Fibroblast of lung (primary cell): ENCODE data around the gene CLIC6. TPM values are rescaled to one million over a fixed set of nuclear protein-coding genes. Genes with fewer than 3 reads are reported as not detected.

Experiments
- DNase-seq, 2 donors: peaks; one replicate each; pipeline versions ENCODE4 v3.0.0 to v3.0.0-alpha.2; 2010; ENCODE audit warnings: low read depth in 2 of 2
- H2AFZ ChIP-seq: 2 replicates; pipeline ENCODE4 v1.5.1; 2012; ENCODE audit warnings: low read length, control low read depth, inconsistent platforms
- H3K27ac ChIP-seq: 2 replicates; pipeline ENCODE4 v1.5.1; 2011; ENCODE audit warnings: low read length, control low read depth; ENCODE audit not compliant: insufficient read depth
- H3K27me3 ChIP-seq: 2 replicates; pipeline ENCODE4 v1.5.1; 2011; ENCODE audit warnings: mild to moderate bottlenecking, low read length; ENCODE audit not compliant: control insufficient read depth, insufficient read depth
- H3K36me3 ChIP-seq: 2 replicates; pipeline ENCODE4 v1.5.1; 2011; ENCODE audit warnings: low read length; ENCODE audit not compliant: control insufficient read depth, insufficient read depth
- H3K4me1 ChIP-seq: 2 replicates; pipeline ENCODE4 v1.5.1; 2011; ENCODE audit warnings: low read length; ENCODE audit not compliant: control insufficient read depth, insufficient read depth; ENCODE audit errors: extremely low read depth
- H3K4me2 ChIP-seq: 2 replicates; pipeline ENCODE4 v1.5.1; 2011; ENCODE audit warnings: low read length, control low read depth; ENCODE audit not compliant: insufficient read depth; ENCODE audit errors: extremely low read depth
- H3K4me3 ChIP-seq, 4 experiments: fragments of 200-600 bp in 1 of 4; sonication (generic) in 1 of 4; replicated peaks in 1 of 4; 2 replicates each; pipeline ENCODE4 v1.5.1; 2011 to 2016; ENCODE audit warnings: low read length in 4 of 4, low read depth in 3 of 4, mild to moderate bottlenecking in 3 of 4, control low read depth in 2 of 4, inconsistent platforms in 1 of 4, mixed read lengths in 1 of 4; ENCODE audit not compliant: insufficient read depth in 1 of 4; ENCODE audit errors: control extremely low read depth in 1 of 4
- H3K79me2 ChIP-seq: 2 replicates; pipeline ENCODE4 v1.5.1; 2012; ENCODE audit warnings: mild to moderate bottlenecking, low read length, inconsistent platforms; ENCODE audit not compliant: control insufficient read depth, insufficient read depth
- H3K9ac ChIP-seq: 2 replicates; pipeline ENCODE4 v1.5.1; 2011; ENCODE audit warnings: mild to moderate bottlenecking, low read length, control low read depth; ENCODE audit not compliant: insufficient read depth
- H3K9me3 ChIP-seq: 2 replicates; pipeline ENCODE4 v1.5.1; 2012; ENCODE audit warnings: low read depth, low read length; ENCODE audit not compliant: control insufficient read depth, insufficient read depth
- H4K20me1 ChIP-seq: 2 replicates; pipeline ENCODE4 v1.5.1; 2011; ENCODE audit warnings: low read length; ENCODE audit not compliant: control insufficient read depth, insufficient read depth; ENCODE audit errors: extremely low read depth
- CTCF ChIP-seq, 2 donors: IDR thresholded peaks in 1 of 2; conservative IDR thresholded peaks in 1 of 2; 1 replicate in 1 of 2; 2 replicates in 1 of 2; pipeline ENCODE4 v1.5.1; 2011 to 2012; ENCODE audit warnings: low read length in 2 of 2, control low read depth in 1 of 2, inconsistent platforms in 1 of 2, low read depth in 1 of 2, mild to moderate bottlenecking in 1 of 2
- EZH2 ChIP-seq: IDR thresholded peaks from 2 replicates; pipeline ENCODE4 v1.5.1; 2012; ENCODE audit warnings: low read length, control low read depth, mild to moderate bottlenecking; ENCODE audit errors: missing control alignments
- polyA plus RNA-seq, 2 donors: library from polyadenylated mRNA; depleted of rRNA in 1 of 2; stranded (reverse) in 1 of 2; unstranded in 1 of 2; fragments of >200 nt; gene quantifications; 2 replicates each; pipeline ENCODE4 v1.2.1, GENCODE V29; 2011 to 2012; ENCODE audit warnings: missing spikeins in 1 of 2
- total RNA-seq: library from RNA; depleted of rRNA; stranded (reverse); fragments of >200 nt; gene quantifications from 2 replicates; pipeline ENCODE4 v1.2.1, GENCODE V29; 2014

The CLIC6 gene
- total and polyA plus RNA-seq, 2 donors (not counting 1 experiment from before 2014, with no cell fraction given), result 2.0 to 5.3 TPM

GRCh38 chr21:34726627-34727337 lies 58.0 kb downstream of the CLIC6 start:
- peak in 1 of 2 donors; percentile 63 for DNase-seq
- Histone ChIP-seq H3K9ac (no peak overlapping the region), H3K4me3 (no peak overlapping the region), H3K27ac (no peak overlapping the region), H4K20me1 (no peaks in the 10 kb centered on the region), H3K4me1 (no peaks in the 10 kb centered on the region), H3K9me3 (no peaks in the 10 kb centered on the region), H3K27me3 (peaks cover 4% of the 10 kb centered on the region), H3K4me2 (no peak overlapping the region), H3K36me3 (no peaks in the 10 kb centered on the region), H3K79me2 (no peaks in the 10 kb centered on the region), H2AFZ (no peak overlapping the region)
- TF ChIP-seq CTCF (conservative IDR thresholded peaks at IDR 0.05 in 1 of 2, IDR thresholded peaks at IDR 0.05 in 1 of 2; ENCODE audit: low read depth in 1 of 2, low read length in 2 of 2) (no peak), EZH2 (no peak)

- no peak overlapping the region for H3K4me3 ChIP-seq
Observed at GRCh38 chr21:34728479-34728878, 59.7 kb downstream of the CLIC6 start.

GRCh38 chr21:34730194-34730593 lies 61.4 kb downstream of the CLIC6 start:
- Histone ChIP-seq H3K27me3 (peaks cover 2% of the 10 kb centered on the region), H3K4me1 (no peaks in the 10 kb centered on the region), H3K4me3 (no peak overlapping the region), H2AFZ (no peak overlapping the region), H3K9ac (no peak overlapping the region), H3K36me3 (no peaks in the 10 kb centered on the region), H3K4me2 (no peak overlapping the region), H3K27ac (no peak overlapping the region), H4K20me1 (no peaks in the 10 kb centered on the region), H3K9me3 (no peaks in the 10 kb centered on the region), H3K79me2 (no peaks in the 10 kb centered on the region)
- DNase-seq, result no peak
- no peak for TF ChIP-seq EZH2
- no peak for TF ChIP-seq CTCF (conservative IDR thresholded peaks at IDR 0.05 in 1 of 2, IDR thresholded peaks at IDR 0.05 in 1 of 2; ENCODE audit: low read depth in 1 of 2, low read length in 2 of 2)

More at GRCh38 chr21:34728479-34728878, 59.7 kb downstream of the CLIC6 start:
- H3K36me3 ChIP-seq, result no peaks in the 10 kb centered on the region
- no peak overlapping the region for H2AFZ ChIP-seq
- TF ChIP-seq CTCF (conservative IDR thresholded peaks at IDR 0.05 in 1 of 2, IDR thresholded peaks at IDR 0.05 in 1 of 2; ENCODE audit: low read depth in 1 of 2, low read length in 2 of 2) (no peak), EZH2 (no peak)
- H3K4me2 ChIP-seq, result no peak overlapping the region
- no peaks in the 10 kb centered on the region for H3K4me1 ChIP-seq
- DNase-seq, result no peak
- H3K27ac ChIP-seq, result no peak overlapping the region
- no peaks in the 10 kb centered on the region for H3K9me3 ChIP-seq
- H3K9ac ChIP-seq, result no peak overlapping the region
- H3K79me2 ChIP-seq, result no peaks in the 10 kb centered on the region
- H4K20me1 ChIP-seq, result no peaks in the 10 kb centered on the region
- peaks cover 4% of the 10 kb centered on the region for H3K27me3 ChIP-seq
